ENCODE data around the gene NKD1.
A peak's percentile ranks its signal among the peaks of the same experiment; 100 is the strongest.

DNA sequence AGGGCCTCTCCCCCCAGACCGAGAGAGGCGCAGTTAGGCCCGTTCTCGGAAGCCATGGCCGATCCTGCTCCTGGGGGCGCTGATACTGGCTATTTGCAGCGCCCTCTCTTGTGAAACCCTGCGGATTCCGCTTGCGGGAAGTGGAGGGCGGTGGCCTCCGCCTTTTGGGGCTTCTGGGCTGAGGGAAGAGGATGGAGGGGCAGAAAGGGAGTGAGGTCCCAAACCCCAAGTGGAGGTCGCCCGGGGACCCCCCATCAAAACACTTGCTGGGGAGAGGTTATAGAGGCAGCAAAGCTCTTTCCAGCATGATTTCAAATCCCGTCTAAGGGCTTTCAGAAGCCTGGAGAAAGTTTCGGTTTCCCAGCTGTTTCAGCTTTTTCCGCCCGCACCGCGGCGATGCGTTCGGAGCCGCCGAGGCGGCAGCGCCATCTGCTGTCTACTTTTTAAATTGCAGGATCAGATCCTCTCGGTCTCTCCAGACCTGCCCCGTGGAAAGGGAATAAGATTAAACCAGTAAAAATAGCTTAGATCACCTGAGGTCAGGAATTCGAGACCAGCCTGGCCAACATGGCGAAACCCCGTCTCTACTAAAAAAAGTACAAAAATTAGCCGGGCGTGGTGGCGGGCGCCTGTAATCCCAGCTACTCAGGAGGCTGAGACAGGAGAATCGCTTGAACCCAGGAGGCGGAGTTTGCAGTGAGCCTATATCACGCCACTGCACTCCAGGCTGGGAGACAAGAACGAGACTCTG, 117.1 kb downstream of the NKD1 start:
- TF ChIP-seq, protein P1, sequence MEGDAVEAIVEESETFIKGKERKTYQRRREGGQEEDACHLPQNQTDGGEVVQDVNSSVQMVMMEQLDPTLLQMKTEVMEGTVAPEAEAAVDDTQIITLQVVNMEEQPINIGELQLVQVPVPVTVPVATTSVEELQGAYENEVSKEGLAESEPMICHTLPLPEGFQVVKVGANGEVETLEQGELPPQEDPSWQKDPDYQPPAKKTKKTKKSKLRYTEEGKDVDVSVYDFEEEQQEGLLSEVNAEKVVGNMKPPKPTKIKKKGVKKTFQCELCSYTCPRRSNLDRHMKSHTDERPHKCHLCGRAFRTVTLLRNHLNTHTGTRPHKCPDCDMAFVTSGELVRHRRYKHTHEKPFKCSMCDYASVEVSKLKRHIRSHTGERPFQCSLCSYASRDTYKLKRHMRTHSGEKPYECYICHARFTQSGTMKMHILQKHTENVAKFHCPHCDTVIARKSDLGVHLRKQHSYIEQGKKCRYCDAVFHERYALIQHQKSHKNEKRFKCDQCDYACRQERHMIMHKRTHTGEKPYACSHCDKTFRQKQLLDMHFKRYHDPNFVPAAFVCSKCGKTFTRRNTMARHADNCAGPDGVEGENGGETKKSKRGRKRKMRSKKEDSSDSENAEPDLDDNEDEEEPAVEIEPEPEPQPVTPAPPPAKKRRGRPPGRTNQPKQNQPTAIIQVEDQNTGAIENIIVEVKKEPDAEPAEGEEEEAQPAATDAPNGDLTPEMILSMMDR (conservative IDR thresholded peaks at IDR 0.05): peak; percentile 93
- TF ChIP-seq EZH2 (IDR thresholded peaks at IDR 0.05; ENCODE audit: low read depth): no peak
